ENCODE measurements around the gene TBC1D22A. TPM values are rescaled to one million over a fixed set of nuclear protein-coding genes. Genes with fewer than 3 reads are reported as not detected.

Gene TBC1D22A
- total RNA-seq, 1 experiment from 2014 or later, result 12.2 TPM

DNA sequence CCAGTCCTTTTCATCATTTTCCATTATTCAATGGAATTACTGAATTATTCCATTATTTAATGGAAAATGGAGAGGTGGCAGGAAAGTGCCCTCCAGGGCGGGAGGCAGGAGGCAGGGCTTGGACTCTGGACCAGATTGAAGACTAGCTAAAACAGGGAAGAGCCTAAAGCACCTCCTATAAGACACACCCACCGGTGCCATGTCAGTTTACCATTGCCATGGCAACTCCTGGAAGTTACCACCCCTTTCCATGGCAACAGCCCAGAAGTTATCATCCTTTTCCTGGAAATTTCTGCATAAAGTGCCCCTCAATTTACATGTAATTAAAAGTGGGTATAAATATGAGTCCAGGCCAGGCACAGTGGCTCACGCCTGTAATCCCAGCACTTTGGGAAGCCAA, 443.7 kb downstream of the TBC1D22A start:
- DNase-seq (ENCODE audit: low read depth), result no peak

DNA sequence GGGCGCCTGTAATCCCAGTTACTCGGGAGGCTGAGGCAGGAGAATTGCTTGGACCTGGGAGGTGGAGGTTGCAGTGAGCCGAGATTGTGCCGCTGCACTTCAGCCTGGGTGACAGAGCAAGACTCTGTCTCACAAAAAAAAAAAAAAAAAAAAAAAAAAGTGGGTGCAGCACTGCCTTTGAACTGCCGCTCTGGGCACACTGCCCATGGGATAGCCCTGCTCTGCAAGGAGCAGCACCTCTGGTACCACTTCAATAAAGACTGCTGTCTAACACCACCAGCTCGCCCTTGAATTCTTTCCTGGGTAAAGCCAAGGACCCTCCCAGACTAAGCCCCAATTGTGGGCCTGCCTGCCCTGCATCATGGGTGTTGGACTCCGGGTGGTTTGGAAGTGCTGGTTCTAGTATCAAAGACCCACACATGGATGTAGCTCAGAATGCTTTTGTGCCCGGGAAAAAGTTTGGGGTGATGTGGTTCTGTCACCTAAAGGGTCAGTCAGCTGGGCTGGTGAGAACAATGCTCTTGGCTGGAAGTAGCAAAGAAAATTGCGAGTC, 444.3 kb downstream of the TBC1D22A start:
- DNase-seq (ENCODE audit: low read depth), result no peak

DNA sequence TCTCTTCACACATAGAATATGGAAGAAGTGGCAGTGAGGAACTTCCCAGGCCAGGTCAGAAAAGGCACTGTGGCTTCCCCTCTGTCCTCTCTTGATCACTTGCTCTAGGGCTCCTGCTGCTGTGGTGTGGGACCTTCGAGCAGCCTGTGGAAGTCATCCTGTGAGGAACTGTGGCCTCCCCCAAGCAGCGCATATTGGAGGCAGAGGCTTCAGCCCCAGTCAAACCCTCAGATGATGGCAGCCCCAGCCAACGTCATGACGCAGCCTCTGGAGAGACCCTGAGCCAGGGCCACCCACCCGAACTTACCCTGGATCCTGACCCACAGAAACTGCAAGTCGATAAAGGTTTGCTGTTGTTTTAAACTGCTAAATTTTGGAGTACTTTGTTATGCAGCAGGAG, 444.9 kb downstream of the TBC1D22A start:
- DNase-seq (ENCODE audit: low read depth), result no peak

DNA sequence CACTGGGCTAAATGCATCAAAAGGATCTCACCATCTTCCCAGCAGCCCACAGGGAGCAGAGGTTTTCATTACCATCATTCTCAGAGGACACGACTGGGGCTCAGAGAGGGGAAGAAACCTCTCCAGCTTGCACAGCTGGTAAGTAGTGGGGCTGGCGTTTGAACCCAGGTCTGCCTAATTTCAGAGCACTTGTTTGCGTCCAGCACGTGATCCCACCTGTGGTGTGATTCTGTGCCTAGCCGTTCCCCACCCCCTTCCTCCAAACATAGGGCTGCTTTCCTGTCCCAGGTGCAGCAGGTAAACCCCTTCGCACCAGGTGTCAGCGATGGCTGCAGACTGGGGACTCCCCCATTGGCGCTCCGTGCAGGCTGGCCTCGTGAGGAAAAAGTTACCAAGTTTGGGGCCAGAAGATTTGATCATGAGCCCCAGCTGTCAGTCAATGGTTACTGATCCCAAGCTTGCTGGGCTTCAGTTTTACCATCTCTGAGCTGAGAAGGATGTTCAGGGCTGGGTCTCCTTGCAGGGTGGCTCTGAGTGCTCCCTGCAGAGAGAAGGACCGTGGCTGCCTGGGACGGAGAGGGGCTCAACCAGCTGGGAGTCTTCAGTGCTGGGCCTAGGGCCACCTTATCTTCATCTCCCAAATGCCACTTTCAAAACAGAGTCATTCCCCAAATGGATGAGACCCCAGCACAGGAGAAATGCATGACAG, 445.6 kb downstream of the TBC1D22A start:
- DNase-seq (ENCODE audit: low read depth), result no peak

DNA sequence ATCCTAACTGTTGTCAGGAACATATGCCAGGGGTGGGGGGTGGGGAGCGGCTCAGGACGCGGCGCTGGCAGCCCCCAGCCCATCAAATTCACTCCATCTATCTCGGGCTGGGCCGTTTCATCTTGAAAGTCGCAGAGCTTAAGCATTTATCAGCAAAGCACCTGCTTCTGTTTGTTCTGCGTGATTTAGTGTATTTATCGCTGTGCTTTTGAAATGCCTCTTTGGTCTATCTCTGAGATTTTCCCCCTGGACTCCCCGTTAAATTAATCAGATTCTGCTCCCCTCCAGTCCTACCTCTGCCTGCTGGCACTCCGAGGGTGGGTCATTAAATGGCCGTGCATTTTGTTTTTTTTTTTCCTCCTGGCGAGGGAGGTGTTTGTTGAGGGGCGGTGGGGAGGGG, 446.2 kb downstream of the TBC1D22A start:
- DNase-seq (ENCODE audit: low read depth), result no peak

DNA sequence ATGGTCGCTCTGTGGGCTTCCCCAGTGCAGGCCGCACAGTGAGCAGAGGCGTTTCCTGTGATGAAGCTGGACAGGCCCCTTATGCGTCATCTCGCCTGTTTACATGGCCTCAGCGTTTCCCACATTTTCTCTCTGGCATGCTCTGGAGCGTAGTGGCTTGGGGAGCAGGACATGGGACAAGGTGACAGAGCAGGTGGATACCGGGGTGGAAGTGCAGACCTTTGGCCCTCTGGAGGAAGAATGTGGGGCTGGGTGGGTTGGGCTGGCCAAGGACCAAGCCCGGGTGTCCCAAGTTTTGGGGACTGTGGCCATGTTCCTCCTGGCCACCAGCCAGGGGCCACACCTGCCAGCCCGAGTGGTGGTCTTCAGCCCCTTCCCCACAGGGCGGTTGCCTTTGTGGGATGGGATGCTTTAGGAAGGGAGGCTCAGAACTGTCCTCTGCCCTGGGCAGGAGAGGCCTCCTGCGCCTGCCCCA, 446.6 kb downstream of the TBC1D22A start:
- DNase-seq (ENCODE audit: low read depth), result peak; percentile 17

DNA sequence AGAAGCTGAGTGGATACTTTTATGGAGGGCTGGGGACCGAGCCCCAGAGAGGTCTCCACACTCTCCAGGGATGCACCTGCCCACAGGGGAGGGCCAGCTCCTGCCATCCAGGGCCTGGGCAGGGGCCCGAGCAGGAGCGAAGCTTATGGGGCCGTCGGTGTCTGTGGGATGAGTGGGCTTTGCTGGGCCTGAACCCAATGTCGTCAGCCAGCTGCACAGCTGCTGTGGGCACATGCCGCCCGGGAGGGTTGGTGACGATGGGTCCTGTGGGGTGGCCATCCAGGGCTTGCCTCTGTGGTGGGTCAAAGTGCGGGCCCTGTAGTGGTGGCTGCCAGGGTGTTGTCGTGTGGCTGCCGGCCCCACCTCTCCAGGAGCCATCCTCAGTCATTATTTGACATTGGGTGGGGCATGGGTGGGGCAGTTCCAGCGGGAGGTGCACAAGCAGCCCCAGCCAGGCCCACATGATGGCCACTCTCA, 447.1 kb downstream of the TBC1D22A start:
- DNase-seq (ENCODE audit: low read depth), result no peak

DNA sequence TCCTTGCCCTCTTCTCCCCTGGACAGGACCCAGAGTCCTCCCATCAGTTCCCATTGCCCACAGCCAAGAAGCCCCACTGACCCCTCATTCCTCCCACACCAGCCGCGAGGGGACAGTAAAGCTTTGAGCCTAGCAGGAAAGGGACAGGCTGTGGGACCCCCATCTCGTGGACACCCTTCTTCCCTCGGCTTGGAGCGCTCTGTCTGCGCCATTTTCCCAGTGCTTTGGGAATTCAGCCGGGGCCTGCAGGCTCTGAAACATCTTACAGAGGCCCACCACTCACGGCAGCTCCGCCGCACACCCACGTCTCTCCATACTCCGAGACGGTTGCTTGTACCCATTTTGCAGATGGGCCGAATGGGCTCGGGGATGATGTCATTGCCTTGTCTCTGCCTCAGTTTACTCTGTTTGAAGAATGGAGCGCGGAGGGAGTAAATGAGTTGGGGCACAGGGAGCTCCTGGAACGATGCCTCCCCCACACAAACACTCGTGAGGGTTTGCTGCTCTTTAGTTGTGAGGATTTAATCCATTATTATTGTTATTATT, 447.7 kb downstream of the TBC1D22A start:
- no peak for DNase-seq (ENCODE audit: low read depth)

DNA sequence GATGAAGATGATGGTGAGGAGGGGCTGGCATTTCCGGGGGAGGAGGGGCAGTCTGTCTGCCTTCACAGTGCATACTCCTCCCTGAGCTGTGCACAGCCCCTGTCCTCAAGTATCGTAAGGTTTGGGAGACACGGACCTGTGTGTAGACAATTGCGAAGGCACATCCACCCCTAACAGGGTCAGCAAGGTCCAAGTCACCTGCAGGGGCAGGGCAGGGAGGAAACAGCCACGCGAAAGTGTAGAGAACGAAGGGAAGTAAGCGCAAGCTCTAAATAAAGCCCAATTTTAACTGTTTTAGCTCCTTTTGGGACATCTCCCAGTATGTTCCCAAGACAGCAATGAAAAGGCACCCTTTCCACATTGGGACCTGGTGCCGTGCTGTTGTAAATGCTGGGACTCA, 448.2 kb downstream of the TBC1D22A start:
- DNase-seq (ENCODE audit: low read depth), result no peak

DNA sequence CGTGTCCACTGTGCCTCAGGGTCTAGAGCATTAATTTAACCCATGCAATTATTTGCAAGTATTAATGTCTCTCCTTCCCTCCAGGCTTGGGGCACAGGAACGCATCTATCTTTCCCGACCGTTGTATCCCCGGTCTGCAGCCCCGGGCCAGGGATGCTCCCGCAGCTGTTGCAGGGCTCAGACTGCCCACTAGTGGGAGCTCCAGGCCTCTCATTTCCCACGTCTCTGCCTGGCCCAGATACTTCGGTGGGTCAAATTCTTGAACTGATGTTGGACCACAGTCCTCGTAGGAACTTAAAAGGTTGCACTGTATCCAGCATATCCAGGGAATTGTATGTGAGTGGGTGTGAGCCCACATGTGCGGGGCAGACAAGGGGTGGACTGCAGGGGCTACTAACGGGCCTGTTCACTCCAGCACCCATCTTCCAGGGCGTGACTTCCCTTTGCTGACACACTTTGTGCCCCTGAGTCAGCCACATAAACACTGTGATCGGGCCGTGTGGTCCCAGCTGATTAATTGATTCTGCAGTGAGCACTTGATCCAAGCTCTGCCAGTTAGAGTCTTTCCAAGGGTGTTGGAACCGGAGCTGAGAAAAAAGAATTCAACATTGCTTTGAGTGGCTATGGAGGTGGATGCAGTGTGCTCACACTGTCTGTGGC, 451.3 kb downstream of the TBC1D22A start:
- DNase-seq (ENCODE audit: low read depth), result peak; percentile 45

DNA sequence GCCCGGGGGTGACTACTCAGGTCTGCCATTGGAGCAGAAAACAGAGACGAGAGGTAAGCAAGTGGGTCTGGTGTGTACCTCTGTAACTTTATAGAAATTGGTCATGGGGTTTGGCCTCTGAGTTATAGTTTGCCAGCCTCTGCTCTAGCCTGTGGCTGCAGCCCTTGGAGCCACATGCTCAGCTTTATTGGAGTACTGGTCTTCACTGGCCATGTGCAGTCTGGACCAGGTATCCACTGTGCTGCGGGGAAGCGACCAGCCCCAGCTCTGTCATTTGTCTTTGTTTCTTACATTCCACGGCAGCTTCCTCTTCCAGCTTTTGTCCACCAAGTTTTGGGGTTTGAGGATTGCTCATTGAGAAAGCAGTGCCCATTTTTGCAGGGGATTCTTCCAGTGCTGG, 453.4 kb downstream of the TBC1D22A start:
- DNase-seq (ENCODE audit: low read depth), result no peak

DNA sequence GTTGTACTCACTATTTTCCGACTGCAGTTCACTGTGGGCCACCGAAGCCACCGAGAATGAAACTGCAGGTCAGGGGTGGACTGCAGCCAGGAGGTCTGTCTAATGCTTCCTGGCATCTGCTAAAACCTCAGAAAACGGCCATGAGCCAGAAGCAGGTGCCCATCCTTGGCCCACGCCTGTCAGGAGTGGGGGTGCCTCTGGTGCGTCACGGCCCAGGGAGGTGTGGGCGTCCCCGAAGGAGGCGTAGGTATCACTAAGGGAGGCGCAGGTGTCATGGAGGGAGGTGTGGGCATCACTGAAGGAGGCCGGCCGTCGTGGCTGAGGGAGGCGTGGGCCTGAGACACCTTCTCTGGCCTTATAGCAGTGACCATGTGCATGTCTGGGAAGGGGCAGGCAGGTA, 456.2 kb downstream of the TBC1D22A start:
- no peak for DNase-seq (ENCODE audit: low read depth)

DNA sequence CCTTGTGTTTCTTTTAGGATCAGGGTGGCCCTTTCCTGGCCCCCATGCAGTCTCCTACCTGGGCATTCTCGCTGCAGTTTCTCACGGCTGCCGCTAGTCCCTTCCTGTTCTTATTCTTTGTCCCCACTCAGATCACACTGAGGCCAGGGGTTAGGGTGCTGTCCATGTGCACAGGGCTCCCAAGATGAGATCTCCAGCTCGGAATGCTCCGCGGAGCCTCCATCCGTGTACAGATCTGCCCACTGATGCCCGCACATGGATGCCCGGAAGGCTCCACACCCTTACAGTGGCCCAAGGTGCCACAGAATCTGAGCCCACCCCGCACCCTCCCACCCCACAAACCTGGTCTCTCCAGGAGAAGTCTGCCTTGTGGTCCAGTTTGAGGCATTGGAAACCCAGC, 457.3 kb downstream of the TBC1D22A start:
- DNase-seq (ENCODE audit: low read depth), result no peak

DNA sequence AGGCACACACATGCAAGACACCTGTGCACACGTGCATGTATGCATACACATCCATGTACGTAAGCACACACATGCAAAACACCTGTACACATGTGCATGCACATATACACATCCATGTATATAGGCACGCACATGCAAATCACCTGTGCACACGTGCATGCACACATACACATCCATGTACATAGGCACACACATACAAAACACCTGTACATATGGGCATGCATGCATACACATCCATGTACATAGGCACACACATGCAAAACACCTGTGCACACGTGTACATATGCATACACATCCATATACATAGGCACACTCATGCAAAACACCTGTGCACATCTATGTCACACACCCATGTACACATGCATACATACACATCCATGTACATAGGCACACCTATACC, 458.3 kb downstream of the TBC1D22A start:
- DNase-seq (ENCODE audit: low read depth), result no peak

DNA sequence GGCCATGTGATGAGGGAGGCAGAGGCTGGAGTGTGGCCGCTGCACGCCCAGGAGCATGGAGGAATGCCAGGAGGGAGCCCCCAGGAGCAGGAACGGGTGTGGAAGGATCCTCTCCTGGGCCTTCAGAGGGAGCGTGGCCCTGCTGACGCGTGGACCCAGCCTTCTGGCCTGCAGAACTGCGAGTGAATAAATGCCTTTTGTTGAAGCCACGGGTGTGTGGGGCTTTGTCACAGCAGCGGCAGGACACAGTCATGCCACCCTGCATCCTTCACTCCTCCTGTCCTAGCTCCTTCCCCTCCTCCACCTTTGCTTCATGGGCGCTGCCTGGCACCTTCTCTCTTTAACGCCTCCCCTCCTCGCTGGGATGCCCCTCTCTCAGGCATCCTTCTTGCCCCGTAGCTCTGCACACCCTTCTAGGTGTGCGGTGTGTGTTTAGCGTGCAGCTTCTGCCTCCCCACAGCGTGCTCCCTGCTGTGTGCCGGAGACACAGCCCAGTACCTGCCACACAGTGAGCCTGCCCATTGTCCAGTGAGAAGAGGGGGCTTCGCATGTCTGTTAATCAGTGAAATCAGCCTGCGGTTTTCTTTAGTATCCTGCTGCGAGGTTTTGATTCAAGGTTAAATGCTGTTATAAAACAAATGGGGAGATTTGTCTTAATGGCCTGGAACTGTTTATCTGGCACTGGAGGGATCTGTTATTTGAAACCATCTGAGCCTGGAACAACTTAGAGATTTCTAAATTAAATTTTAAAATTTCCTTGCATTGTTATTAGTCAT, 459.6 kb downstream of the TBC1D22A start:
- DNase-seq (ENCODE audit: low read depth), result no peak

Other genes starting within 250 kb of the TBC1D22A start
- gene CELSR1, start 225.0 kb upstream of the TBC1D22A start, total RNA-seq (2014; rRNA removed; shearing (Covaris generic)), result 14.9 and 17.9 TPM in 2 replicates
- 13.3 and 17.7 TPM in 2 replicates for gene GRAMD4, start 142.3 kb upstream of the TBC1D22A start, total RNA-seq (2014; rRNA removed; shearing (Covaris generic))
- 59.0 and 61.2 TPM in 2 replicates for gene CERK, start 24.4 kb upstream of the TBC1D22A start, total RNA-seq (2014; rRNA removed; shearing (Covaris generic))